Mucosa of descending colon (tissue), 3 donors: ENCODE measurements around the gene TRAF5. TPM values are rescaled to one million over a fixed set of nuclear protein-coding genes. Genes with fewer than 3 reads are reported as not detected.

Experiments used
- ATAC-seq: fragments of 200-7000 bp; cut with Tn5 transposase; one replicate; pipeline ENCODE4 v1.9.1; 2020; ENCODE audit warnings: mild to moderate bottlenecking, moderate library complexity
- DNase-seq, 3 donors: peaks; one replicate each; pipeline ENCODE4 v3.0.0-alpha.2; 2020
- H3K36me3 ChIP-seq: fragments of 200-600 bp; one replicate; pipeline ENCODE4 v1.8.0; 2021; ENCODE audit warnings: low read depth, mild to moderate bottlenecking
- H3K4me1 ChIP-seq: fragments of 200-600 bp; one replicate; pipeline ENCODE4 v1.8.0; 2021; ENCODE audit warnings: low read depth, mild to moderate bottlenecking
- H3K4me3 ChIP-seq: fragments of 200-600 bp; one replicate; pipeline ENCODE4 v1.8.0; 2021; ENCODE audit warnings: mild to moderate bottlenecking
- H3K9me3 ChIP-seq: fragments of 200-600 bp; one replicate; pipeline ENCODE4 v1.8.0; 2021; ENCODE audit warnings: mild to moderate bottlenecking
- intact Hi-C, 2 donors: fragments of 100-400 bp; cut with DNase I in 1 of 2; cut with micrococcal nuclease in 1 of 2; formaldehyde crosslinking; loops; one replicate each; pipeline versions ENCODE4 v1.11.0 to v1.11.1; 2022; cut with DNase I, micrococcal nuclease
- total RNA-seq, 3 donors: library from RNA; stranded (reverse); fragmentation: NEBNext Ultra II Directional in 2 of 3; extraction: Animal tissue kit (Norgen Biotek cat#: 25700) in 2 of 3; gene quantifications; one replicate each; pipeline versions ENCODE4 v1.2.1 to v1.2.4, GENCODE V29; 2021 to 2023
- TF ChIP-seq, protein P1 (sequence below): fragments of 200-600 bp; IDR thresholded peaks from one replicate; pipeline ENCODE4 v1.8.0; 2022; ENCODE audit warnings: antibody characterized with exemption, mild to moderate bottlenecking
- donor health status: DM: no; HTN: no; CAD: no; lungs with moderate emphysema.
- donor health status: DM: no; HTN: no; CAD: no.
- donor health status: DM: no; HTN: yes; CAD: no.

TRAF5 gene
- total RNA-seq, 3 donors from 2014 or later = 19.4 to 28.5 (median 23.9) TPM

DNA sequence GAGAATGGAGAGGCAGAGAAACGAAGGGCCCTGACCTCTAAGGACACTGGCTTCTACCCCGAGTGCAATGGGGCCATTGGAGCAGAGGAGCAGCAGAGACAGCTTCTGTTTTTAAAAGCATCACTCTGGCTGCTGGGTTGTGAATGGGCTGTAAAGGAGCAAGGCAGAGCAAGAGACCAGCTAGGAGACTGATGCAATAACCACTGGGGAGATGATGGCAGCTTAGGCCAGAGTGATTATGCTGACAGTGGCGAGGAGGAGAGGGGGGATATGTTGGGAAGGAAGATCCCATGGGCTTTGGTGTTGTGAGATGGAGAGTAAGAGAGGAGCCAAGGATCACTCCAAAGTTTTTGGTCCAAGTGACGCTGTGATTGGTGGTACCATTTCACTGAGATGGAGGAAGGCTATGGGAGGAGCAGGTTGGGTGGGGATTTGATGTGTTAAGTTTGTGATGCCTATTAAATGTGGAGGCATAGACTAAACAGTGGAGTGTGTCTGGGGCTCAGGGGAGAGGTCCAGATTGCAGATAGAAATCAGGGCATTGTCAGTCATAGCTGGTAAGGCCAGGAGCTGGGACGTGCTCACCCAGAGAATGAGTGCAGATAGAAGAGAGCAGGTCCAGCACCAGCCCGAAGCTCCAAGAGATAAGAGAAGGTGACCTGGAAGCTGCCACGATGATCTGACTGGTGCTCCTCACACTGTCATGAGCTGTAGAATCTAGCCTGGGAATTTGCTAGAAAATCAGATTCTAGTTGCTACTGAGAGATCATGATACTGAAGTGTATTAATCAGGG is 11.0 kb downstream of the TRAF5 start:
- no peaks in the 10 kb centered on the region for H3K9me3 ChIP-seq
- intact Hi-C loops = no loop called here
- ATAC-seq (no peak), DNase-seq (no peak)
- TF ChIP-seq, protein P1, sequence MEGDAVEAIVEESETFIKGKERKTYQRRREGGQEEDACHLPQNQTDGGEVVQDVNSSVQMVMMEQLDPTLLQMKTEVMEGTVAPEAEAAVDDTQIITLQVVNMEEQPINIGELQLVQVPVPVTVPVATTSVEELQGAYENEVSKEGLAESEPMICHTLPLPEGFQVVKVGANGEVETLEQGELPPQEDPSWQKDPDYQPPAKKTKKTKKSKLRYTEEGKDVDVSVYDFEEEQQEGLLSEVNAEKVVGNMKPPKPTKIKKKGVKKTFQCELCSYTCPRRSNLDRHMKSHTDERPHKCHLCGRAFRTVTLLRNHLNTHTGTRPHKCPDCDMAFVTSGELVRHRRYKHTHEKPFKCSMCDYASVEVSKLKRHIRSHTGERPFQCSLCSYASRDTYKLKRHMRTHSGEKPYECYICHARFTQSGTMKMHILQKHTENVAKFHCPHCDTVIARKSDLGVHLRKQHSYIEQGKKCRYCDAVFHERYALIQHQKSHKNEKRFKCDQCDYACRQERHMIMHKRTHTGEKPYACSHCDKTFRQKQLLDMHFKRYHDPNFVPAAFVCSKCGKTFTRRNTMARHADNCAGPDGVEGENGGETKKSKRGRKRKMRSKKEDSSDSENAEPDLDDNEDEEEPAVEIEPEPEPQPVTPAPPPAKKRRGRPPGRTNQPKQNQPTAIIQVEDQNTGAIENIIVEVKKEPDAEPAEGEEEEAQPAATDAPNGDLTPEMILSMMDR = no peak
- no peak overlapping the region for H3K4me3 ChIP-seq
- peaks cover 64% of the 10 kb centered on the region for H3K4me1 ChIP-seq
- no peaks in the 10 kb centered on the region for H3K36me3 ChIP-seq

- no peaks in the 10 kb centered on the region for H3K9me3 ChIP-seq
- TF ChIP-seq, protein P1 = no peak
- no peak for ATAC-seq
- intact Hi-C loops = no loop called here
- H3K4me3 ChIP-seq = no peak overlapping the region
- H3K36me3 ChIP-seq = no peaks in the 10 kb centered on the region
- no peak for DNase-seq
- peaks cover 62% of the 10 kb centered on the region for H3K4me1 ChIP-seq
Measured at GRCh38 chr1:211338224-211338620, 11.6 kb downstream of the TRAF5 start.

DNA sequence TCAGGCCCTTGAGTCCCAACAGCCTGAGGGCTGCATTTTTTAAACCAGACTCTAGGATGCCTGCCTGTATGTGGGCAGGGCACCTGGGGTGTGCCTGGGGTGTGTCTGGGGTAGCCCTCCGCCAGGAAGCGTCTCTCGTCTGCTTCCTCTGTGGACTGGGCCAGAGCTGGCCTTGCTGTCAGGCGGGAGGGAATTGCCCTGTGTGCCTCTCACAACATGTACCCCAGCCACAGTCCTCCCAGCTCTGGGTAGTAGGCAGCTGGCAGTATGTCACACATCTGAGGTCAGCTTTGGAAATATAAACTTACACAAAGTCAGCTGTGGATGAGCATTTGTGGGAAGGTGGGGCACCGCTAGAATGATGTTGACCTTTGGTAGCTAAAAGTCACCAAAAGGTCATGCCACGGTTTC is 13.0 kb downstream of the TRAF5 start:
- DNase-seq (peak; percentile 60 to 75 (median 71)), ATAC-seq (peak; percentile 44)
- Histone ChIP-seq H3K9me3 (no peaks in the 10 kb centered on the region), H3K36me3 (no peaks in the 10 kb centered on the region), H3K4me1 (peaks cover 50% of the 10 kb centered on the region), H3K4me3 (no peak overlapping the region)
- TF ChIP-seq, protein P1 = no peak
- intact Hi-C loops = no loop called here

DNA sequence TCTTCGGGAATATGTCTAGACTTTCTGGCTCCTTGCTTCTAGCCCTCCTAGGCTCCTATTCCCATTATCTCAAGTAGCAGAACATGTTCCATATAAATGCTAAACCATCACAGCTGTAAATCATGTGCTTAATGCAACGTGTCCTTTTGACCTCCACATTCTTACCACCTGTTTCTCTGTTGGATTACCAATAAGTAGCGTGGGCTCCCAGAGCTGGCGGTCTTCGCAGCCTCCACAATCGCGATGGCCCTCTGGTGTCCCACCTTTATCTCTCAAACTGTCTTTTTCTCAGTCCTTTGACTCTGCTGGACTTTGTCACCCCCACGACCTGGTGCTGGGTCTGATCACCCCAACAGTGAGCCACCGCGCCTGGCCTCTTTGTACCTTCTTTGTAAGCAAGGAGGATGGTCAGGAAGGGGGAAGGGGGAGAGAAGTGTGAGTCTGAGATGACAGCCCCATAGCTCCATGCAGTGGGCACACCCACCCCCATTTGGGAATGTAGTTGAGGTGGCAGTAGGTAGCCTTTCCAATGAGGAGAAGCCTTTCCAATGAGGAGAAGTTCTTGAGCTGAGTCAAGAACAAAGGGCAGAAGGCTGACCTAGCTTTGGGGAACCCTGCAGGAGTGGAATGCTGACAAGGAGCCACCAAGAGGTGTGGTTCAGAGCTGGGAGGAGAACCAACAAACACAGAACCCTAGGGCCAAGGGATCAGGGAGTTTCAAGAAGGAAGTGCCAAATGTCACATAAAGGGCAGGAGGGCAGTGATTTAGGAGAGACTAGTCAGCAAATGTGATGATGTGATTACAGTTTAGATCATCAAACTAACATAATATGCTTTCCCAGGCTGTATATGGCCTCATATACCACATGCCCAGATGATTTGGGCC is 14.2 kb downstream of the TRAF5 start:
- Histone ChIP-seq H3K36me3 (no peaks in the 10 kb centered on the region), H3K4me1 (peaks cover 38% of the 10 kb centered on the region), H3K4me3 (no peak overlapping the region), H3K9me3 (no peaks in the 10 kb centered on the region)
- ATAC-seq = peak; percentile 69
- DNase-seq = no peak
- intact Hi-C loops = no loop called here
- TF ChIP-seq, protein P1 = no peak

DNA sequence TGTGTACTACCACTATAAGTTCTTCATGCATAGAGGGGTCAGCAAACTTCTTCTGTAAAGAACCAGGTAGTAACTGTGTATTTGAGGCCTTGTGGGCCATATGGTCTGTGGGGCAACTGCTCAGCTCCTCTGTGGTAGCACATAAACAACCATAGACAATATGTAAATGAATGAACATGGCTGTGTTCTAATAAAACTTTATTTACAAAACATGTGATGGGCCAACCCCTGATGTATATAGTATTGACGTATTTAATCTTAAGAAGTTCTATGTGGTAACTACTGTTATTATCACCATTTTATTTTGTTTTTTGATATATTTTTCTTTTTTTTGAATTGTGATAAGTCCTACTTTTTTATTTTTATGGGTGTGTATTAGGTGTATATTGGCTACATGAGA is 15.4 kb downstream of the TRAF5 start:
- peaks cover 27% of the 10 kb centered on the region for H3K4me1 ChIP-seq
- H3K36me3 ChIP-seq = no peaks in the 10 kb centered on the region
- H3K9me3 ChIP-seq = no peaks in the 10 kb centered on the region
- intact Hi-C loops = no loop called here
- no peak overlapping the region for H3K4me3 ChIP-seq
- DNase-seq = no peak
- TF ChIP-seq, protein P1 = no peak
- no peak for ATAC-seq
